Effector CD8-positive, alpha-beta T cell (primary cell): ENCODE measurements around the gene ABHD6.
"Not testable (repeated sequence)": the region's sequence is repeated elsewhere in the genome, so short reads cannot be mapped to it uniquely, and the experiment has no call there.

ENCODE experiments used
- DNase-seq: peaks from one replicate; lab custom pipeline; 2025; lab: John Stamatoyannopoulos, UW

The ABHD6 gene

DNA sequence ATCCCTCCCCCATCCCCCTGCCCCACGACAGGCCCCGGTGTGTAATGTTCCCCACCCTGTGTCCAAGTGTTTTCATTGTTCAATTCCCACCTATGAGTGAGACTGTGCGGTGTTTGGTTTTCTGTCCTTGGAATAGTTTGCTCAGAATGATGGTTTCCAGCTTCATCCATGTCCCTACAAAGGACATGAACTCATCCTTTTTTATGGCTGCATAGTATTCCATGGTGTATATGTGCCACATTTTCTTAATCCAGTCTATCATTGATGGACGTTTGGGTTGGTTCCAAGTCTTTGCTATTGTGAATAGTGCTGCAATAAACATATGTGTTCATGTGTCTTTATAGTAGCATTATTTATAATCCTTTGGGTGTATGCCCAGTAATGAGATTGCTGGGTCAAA lies 5.3 kb downstream of the ABHD6 start:
- not testable (repeated sequence) for DNase-seq

DNA sequence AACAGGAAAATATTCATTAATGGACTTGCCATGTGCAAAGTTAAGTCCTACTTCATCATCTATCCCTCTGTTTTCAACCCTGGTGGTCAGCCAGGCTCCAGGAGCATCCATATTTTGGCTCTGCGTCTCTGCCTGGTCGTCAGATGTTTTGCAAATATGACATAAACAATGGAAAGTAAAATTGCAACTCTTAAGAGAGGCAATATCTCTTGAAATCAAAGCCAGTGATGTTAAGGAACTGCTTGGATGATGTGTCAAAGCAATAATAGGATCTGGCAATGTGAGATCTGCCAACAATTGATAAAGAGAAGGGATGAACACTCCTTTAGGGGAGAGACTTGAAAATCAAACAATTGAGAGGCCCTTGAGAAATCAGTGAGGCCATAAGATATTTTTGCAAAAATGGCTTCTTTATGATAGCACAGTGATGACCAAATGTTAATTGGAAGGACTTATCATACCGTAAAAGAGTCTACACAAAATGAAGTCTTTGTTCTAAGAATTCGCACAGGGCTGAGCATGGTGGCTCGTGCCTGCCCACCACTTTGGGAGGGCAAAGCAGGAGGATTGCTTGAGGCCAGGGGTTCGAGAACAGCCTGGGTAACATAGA lies 6.5 kb downstream of the ABHD6 start:
- DNase-seq: no peak

DNA sequence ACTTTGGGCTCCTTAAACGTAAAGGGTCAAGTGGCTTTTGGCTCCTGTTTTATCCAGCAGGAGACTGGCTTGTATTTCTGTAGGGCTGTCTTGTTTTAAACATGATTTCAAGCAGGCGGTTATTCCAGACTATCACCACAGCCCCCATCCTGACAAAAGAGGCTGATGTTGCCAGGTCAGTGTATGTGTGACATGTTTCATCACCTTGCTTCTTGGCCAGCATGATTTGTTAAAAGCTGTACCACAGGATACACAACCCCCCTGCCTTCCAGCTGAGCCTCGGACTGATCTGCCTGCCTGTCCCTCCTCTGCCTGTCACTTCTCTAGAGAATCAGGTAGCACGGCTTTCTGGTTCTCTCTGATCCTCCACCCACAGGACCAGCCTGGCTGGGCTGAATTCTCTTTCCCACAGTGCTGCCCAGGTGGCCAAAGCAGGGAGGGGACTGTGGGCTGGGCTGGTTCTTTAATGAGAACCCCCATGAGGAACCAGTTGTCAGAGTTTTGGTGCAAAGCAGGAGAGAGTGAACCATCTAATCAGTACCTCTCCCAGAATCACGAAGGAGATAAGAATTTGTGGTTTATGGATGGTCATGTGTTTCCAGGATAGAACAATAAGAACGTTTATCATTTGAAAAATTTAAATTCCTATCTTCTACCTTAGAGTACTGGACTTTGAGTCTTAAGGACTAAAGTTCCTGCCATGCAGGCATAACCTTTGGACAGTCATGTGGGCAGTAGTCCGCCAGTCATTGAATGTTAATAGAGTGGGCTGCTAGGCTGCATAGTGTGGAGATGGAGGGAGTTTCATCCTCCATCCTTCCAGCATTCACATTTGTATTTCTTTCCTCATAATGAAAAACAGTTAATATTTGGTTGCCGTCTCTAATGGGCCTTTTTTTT lies 8.8 kb downstream of the ABHD6 start:
- DNase-seq: no peak

DNA sequence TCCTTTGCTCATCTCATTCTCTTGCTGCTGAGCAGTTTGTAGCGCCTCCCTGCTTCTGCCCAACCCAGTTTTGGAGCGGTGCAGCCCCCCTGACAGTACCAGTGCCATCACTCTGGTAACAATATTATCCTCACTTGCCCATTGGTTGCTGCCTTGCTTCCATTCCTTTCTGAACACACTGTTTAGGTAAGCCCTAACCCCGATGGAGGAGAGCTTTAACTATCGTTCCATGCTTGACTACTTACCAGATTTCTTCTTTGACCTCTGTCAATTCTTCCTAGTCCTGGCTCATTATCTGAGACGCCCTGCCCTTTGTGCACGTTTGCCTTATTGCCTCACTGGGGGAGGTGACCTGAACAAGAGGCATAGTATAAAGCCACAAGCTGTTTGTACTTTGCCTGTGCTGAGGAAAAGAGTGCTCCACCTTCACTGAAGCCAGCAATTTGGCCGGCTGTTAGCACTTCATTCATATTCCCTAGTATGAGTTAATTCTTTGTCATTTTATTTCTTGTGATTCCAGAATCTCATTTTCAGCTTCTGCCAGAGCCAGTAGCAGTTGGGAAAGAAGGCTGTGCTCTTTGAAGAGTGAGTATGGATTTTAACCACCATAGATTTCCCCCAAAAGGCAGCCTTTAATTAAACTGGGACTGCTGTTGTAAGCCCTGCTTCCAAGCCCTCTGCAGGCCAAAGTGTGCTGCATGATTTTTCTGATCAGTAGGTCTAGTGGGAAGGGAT lies 11.9 kb downstream of the ABHD6 start:
- no peak for DNase-seq

DNA sequence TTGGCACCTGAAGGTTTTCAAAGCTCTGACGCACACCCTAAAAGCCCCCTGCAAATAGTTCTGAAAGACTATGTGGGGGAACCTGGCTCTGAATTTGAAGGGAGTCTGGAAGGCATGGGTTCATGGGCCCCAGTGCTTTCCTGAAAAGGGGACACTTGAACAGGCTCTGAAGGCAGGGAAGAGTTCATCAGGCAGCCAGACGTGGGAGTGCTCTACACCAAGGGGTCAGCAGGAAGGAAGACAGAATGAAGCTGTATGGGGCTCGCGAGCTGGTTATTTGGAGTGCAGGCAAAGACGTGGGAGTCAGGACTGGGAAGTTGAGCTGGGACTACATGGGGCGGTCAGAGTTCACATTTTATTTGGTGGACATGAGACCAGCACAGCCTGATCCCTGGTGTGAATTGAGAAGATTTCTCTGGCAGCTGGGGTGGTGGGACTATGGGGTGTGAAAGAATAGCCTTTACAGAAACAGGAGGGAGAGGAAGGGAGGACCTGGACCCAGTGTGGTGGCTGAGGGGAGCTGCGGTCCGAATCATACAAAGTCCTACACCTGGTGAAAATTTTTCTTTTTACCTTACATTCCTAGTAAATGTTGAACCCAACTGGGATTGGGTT lies 12.6 kb downstream of the ABHD6 start:
- no peak for DNase-seq

DNA sequence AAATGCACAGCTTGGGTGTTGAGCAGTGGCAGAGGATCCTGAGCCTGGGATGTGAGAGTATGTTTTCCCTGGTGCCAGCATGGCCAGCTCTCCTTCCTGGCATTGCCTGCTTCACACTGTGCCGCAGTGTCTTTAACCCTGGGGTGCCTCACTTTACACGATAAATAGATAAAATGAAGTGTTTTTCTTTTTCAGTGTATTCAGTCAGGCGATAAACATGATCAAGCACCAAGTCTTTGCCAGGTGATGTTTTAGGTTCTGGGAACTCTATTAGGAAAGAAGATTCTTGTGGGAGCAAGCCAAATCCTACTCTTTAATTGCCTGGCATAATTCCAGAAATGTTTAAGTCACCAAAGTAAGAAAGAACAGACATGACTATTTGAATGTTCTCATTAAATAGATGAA lies 14.0 kb downstream of the ABHD6 start:
- no peak for DNase-seq

DNA sequence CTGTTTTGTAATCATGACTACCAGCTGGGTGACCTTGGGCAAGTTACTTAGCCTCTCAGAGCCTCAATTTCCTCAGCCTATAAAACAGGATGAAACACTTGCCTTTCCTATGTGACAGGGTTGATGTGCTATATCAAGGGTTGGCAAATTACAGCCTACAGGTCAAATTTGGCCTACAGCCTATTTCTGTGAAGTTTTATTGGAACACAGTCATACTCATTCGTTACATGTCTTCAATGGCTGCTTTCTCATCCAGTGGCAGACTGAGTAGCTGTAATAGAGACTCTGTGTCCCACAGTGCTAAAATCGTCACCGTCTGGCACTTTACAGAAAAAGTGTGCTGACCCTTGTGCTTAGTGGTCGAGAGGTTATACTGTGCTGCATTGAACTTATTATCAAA lies 16.6 kb downstream of the ABHD6 start:
- no peak for DNase-seq

DNA sequence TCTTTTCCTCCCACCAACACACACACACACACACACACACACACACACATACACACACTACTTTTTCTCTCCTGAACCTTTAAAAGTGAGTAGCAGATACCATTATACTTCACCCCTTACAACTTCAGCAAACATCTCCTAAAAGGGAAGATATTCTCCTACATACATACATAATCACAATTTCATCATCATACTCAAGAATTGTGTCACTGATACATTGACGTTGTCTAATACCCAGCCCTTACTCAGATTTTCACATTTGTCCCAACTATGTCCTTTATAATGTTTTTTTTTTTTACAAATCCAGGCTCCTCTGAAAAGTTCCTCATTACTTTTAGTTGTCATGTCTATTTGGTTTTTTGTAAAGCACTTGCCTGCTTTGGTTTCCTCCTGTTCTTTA lies 18.5 kb downstream of the ABHD6 start:
- DNase-seq: no peak

DNA sequence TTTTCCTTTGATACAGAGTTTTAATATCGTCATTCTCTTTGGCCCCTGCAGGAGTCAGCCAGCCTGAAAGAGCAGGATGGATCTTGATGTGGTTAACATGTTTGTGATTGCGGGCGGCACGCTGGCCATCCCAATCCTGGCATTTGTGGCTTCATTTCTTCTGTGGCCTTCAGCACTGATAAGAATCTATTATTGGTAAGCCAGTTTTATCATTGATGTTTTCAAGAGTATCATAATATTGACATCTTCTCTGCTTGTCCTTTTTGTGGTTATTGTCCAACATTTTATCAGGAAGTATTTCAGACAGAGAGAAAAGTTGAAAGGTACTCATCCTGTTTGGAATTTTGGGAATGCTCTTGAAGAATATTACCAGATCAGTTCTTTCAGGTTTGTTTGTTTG lies 18.9 kb downstream of the ABHD6 start:
- no peak for DNase-seq

DNA sequence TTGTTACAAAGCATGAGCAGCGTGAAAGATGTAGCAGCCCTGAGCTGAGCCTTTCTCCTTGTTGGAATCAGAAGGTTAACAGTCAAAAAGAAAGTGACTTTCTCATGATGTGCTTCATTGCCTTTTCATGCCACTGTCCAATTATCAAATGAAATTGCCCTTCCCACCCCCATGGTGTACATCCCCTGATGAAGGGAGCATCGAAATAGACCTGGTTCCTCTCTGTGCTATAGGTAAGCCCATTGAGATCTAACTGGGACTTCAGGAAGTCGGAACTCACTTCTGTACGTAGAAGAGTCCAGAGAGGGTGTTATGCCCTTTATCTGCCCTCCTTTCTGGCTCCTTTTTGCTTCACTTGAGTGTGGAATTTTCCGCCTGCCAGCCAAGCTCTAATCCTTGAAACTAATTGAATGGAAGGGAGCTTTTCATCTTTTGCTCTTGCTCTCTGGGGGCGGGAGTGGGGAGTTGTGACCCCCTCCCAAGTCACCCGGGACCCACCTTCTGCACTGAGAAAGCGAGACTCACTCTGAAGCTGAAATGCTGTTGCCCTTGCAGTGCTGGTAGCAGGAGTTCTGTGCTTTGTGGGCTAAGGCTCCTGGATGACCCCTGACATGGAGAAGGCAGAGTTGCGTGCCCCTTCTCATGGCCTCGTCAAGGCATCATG lies 20.9 kb downstream of the ABHD6 start:
- no peak for DNase-seq

DNA sequence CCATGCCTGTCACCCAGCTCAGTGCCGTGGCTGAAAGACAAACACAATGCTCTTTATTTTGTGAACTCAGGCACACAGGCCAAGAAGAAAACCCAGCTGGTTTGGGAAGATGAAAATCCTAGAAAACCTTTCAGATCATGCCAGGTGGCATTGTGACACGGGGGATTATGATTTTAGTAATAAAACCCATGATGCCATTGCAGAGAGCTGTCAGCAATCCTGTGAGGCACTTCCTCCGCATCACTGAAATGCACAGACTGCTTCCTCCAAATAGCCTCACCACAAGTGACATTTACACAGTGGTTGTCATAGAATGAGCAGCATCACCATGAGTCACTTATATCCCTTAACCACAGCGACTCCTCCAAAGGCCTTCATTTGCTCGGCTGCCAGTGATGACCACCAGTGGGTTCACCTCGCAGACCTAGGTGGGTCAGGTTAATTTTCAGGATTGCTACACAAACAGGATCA lies 22.7 kb downstream of the ABHD6 start:
- DNase-seq: no peak

DNA sequence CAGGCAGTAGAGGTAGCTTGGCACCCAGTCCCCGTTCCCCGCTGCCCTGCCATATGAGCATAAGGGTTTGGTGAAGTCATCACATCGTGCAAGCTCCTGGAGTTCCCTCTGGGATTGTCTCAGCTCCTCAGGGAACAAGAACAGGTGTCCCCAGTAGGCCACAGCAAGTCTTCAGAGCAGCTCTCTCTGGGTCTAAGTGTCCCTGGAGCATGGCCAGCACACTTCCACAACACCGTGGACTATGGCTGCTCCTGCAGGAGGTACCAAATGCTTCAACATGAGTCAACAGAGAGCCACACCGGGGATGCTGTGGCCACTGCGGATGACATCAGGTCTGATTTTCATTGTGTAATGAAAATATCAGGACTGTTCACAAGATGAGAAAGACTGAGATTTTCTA lies 23.1 kb downstream of the ABHD6 start:
- DNase-seq: no peak

DNA sequence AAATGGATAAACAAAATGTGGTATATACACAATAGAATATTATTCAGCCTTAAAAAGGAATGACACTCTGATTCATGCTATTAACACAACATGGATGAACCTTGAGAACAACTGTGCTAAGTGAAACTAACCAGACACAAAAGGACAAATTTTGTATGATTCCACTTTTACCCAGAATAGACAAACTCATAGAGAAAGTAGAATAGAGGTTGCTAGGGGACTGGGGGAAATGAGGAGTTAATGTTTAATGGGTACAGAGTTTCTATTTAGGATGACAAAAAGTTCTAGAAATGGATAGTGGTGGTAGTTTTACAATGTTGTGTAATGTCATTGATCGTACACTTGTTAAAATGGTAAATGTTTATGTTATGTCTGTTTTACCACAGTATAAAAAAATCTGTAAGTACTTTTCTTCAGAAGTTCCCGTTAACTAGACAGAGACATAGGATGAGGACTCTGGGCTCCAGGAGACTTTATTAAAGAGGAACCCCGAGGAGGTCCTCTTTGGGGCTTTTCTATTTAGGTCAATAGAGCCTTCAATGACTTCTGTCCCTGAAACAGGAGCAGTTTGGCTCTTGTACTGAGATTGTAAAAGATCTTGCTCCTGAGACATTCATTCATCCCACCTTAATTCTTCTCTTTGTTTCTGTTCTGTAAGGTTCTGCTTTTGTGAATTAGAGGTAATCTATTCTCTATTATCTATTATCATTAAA lies 24.5 kb downstream of the ABHD6 start:
- DNase-seq: no peak

DNA sequence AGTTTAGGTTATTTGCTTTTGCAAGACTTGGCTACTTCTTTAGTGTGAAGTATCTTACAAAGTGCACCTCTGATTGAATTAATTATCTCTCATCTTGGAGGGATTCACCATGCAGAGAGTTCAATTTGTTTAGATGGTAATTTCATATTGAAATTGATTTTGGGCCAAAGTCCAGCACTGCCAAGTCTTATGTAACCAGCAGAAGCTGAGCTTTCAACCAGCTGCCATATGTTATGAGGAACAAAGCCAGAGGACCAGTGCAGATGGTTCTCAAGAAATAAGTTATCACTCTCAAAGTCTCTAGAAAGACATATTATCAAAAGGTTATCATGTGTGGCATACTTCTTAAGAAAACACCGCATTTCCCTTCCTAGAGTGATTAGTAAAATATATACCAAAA lies 29.0 kb downstream of the ABHD6 start:
- no peak for DNase-seq

DNA sequence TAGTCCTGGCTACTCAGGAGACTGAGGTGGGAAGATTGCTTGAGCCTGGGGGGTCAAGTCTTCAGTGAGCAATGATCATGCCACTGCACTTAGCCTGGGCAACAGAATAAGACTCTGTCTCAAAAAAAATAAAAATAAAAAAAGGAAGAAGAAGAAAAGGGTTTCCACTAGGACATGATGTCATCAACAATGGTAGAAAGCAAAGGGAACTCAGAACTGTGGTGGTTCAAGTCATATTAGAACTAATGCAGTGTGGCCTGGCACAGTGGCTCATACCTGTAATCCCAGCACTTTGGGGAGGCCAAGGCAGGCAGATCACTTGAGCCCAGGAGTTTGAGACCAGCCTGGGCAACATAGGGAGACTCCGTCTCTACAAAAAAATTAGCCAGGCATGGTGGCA lies 30.0 kb downstream of the ABHD6 start:
- DNase-seq: not testable (repeated sequence)

DNA sequence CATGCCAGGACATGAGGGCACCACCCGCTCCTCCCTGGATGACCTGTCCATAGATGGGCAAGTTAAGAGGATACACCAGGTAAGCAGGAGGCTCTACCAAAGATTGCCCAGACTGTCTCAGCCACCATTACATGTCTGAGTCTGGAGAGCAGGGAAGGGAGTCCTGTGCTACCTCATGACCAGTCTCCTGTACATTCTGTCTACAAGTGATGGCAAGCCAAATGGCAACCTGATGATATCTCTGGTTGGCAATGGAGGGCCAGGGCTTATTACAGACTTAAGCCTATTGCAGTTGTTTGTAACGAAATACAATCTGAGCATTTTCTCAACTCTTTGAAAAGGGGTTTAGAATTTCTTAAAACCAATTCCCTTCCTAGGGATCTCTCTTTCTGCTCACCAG lies 31.8 kb downstream of the ABHD6 start:
- DNase-seq: no peak

DNA sequence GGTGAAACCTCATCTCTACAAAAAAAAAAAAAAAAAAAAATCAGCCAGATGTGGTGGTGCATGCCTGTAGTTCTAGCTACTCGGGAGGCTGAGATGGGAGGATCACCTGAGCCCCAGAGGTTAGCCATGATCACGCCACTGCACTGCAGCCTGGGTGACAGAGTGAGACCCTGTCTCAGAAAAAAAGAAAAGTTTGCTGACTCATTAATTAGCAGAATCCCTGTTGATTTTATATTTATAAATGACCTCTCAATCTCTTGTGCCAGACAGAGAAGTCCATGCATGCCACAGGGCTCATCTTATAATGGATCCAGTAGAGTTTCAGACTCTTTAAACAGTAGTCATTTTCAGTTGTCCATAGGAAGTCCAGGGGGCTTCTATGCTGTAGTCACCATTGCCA lies 32.9 kb downstream of the ABHD6 start:
- no peak for DNase-seq

DNA sequence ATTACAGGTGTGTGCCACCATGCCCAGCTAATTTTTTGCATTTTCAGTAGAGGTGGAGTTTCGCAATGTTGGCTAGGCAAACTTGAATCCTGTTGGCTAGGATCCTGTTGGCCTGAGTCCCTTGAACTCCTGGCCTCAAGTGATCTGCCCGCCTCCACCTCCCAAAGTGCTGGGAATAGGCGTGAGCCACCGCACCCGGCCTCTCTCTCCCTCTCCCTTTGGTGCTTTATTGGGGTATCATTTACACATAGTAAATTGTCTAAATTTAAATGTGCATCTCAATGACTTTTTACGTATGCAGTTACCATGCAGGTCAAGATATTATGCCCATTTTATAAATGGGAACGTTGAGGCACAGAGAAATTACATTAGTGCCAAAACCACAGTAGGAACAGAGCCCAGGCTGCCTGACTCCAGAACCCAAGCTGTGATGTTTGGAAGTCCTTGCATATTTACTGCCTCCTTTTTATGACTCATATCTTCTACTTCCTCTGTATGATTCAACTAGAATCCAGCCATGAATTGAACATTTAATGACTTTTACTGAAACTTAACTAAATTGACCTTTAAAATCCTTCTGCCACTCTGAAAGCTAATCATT lies 34.4 kb downstream of the ABHD6 start:
- no peak for DNase-seq

DNA sequence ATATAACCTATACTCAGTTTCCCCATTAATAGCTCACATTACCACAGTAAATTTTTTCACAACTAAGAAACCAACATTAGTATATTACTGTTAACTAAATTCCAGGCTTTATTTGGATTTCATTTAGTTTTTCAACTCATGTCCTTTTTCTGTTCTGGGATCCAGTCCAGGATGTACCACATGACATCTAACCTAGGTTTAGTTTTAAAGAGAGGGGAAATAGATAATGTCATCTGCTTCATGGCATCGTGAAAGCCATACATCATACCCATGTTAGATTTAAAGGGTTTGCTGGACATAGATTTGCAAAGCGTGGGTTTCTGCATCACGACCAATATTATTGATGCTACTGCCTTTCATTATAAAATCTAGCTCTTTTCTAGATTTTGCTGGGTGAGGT lies 35.3 kb downstream of the ABHD6 start:
- DNase-seq: no peak

DNA sequence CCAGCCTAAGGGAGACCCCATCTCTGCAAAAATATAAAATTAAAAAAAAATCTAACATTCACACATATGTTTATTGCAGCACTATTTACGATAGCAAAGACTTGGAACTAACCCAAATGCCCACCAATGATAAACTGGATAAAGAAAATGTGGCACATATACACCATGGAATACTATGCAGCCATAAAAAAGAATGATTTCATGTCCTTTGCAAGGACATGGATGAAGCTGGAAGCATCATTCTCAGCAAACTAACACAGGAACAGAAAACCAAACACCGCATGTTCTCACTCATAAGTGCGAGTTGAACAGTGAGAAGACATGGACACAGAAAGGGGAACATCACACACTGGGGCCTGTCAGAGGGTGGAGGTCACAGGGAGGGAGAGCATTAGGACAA lies 35.8 kb downstream of the ABHD6 start:
- DNase-seq: not testable (repeated sequence)
